Measurements from ENCODE around the gene NAA15. TPM values are rescaled to one million over a fixed set of nuclear protein-coding genes. Genes with fewer than 3 reads are reported as not detected.
"Not testable (repeated sequence)": the region's sequence is repeated elsewhere in the genome, so short reads cannot be mapped to it uniquely, and the experiment has no call there.

Gene NAA15
- total RNA-seq, 1 donor from 2014 or later: 6.4 TPM

GRCh38 chr4:139419388-139419914 lies 118.1 kb downstream of the NAA15 start:
- H3K27me3 ChIP-seq: no peaks in the 10 kb centered on the region
- H3K27ac ChIP-seq: peak overlapping the region in 1 of 2 donors; percentile 28
- TF ChIP-seq CTCF (IDR thresholded peaks at IDR 0.05): no peak
- H3K4me3 ChIP-seq: no peak overlapping the region
- H3K36me3 ChIP-seq: peaks cover 0 to 8% of the 10 kb centered on the region in 2 donors
- H3K9me3 ChIP-seq: peaks cover 6 to 35% of the 10 kb centered on the region in 2 donors
- intact Hi-C loops (cut with DNase I): loop anchor here (5.0 kb wide), 1 partner anchor 213 kb away; no protein-coding TSS in a partner anchor
- H3K4me1 ChIP-seq: no peaks in the 10 kb centered on the region
- peak; percentile 17 to 73 for DNase-seq (ENCODE audit: low spot score in 2 of 2)

GRCh38 chr4:139420652-139421051 lies 119.3 kb downstream of the NAA15 start:
- peaks cover 6 to 38% of the 10 kb centered on the region in 2 donors for H3K9me3 ChIP-seq
- no peak overlapping the region for H3K4me3 ChIP-seq
- no peaks in the 10 kb centered on the region for H3K4me1 ChIP-seq
- H3K27me3 ChIP-seq: no peaks in the 10 kb centered on the region
- H3K27ac ChIP-seq: peak overlapping the region in 1 of 2 donors; percentile 18
- H3K36me3 ChIP-seq: peaks cover 0 to 3% of the 10 kb centered on the region in 2 donors
- DNase-seq (ENCODE audit: low spot score in 2 of 2): no peak
- intact Hi-C loops (cut with DNase I): no loop called here
- TF ChIP-seq CTCF (IDR thresholded peaks at IDR 0.05): no peak

GRCh38 chr4:139436122-139436521 lies 134.8 kb downstream of the NAA15 start:
- Histone ChIP-seq H3K27ac (no peak overlapping the region), H3K4me3 (no peak overlapping the region), H3K4me1 (no peaks in the 10 kb centered on the region), H3K36me3 (peaks cover 0 to 9% of the 10 kb centered on the region in 2 donors), H3K27me3 (no peaks in the 10 kb centered on the region), H3K9me3 (peaks cover 7 to 72% of the 10 kb centered on the region in 2 donors)
- no peak for DNase-seq (ENCODE audit: low spot score in 2 of 2)
- intact Hi-C loops (cut with DNase I): no loop called here
- no peak for TF ChIP-seq CTCF (IDR thresholded peaks at IDR 0.05)

GRCh38 chr4:139438141-139438540 lies 136.8 kb downstream of the NAA15 start:
- peaks cover 0 to 9% of the 10 kb centered on the region in 2 donors for H3K36me3 ChIP-seq
- no peak overlapping the region for H3K27ac ChIP-seq
- intact Hi-C loops (cut with DNase I): no loop called here
- DNase-seq (ENCODE audit: low spot score in 2 of 2): no peak
- no peaks in the 10 kb centered on the region for H3K27me3 ChIP-seq
- H3K4me3 ChIP-seq: no peak overlapping the region
- H3K4me1 ChIP-seq: no peaks in the 10 kb centered on the region
- peaks cover 7 to 52% of the 10 kb centered on the region in 2 donors for H3K9me3 ChIP-seq
- TF ChIP-seq CTCF (IDR thresholded peaks at IDR 0.05): no peak

GRCh38 chr4:139441029-139441428 lies 139.7 kb downstream of the NAA15 start:
- H3K4me3 ChIP-seq: no peak overlapping the region
- DNase-seq (ENCODE audit: low spot score in 2 of 2): no peak
- TF ChIP-seq CTCF (IDR thresholded peaks at IDR 0.05): no peak
- no peak overlapping the region for H3K27ac ChIP-seq
- H3K9me3 ChIP-seq: peaks cover 7 to 30% of the 10 kb centered on the region in 2 donors
- intact Hi-C loops (cut with DNase I): no loop called here
- peaks cover 0 to 9% of the 10 kb centered on the region in 2 donors for H3K36me3 ChIP-seq
- H3K27me3 ChIP-seq: no peaks in the 10 kb centered on the region
- no peaks in the 10 kb centered on the region for H3K4me1 ChIP-seq

- Histone ChIP-seq H3K36me3 (no peaks in the 10 kb centered on the region), H3K27ac (no peak overlapping the region), H3K4me3 (no peak overlapping the region), H3K27me3 (no peaks in the 10 kb centered on the region), H3K4me1 (no peaks in the 10 kb centered on the region), H3K9me3 (peaks cover 0 to 22% of the 10 kb centered on the region in 2 donors)
- intact Hi-C loops (cut with DNase I): no loop called here
- no peak for DNase-seq (ENCODE audit: low spot score in 2 of 2)
- no peak for TF ChIP-seq CTCF (IDR thresholded peaks at IDR 0.05)
Observed at GRCh38 chr4:139443661-139444060, 142.4 kb downstream of the NAA15 start.

- H3K27ac ChIP-seq; intact Hi-C loops (cut with DNase I); H3K27me3 ChIP-seq; DNase-seq (ENCODE audit: low spot score in 2 of 2); H3K36me3 ChIP-seq; H3K4me3 ChIP-seq; H3K4me1 ChIP-seq: not testable (repeated sequence)
- H3K9me3 ChIP-seq: peaks cover 0 to 11% of the 10 kb centered on the region in 2 donors
Observed at GRCh38 chr4:139444881-139445280, 143.6 kb downstream of the NAA15 start.

GRCh38 chr4:139447078-139447477 lies 145.8 kb downstream of the NAA15 start:
- H3K9me3 ChIP-seq; H3K27me3 ChIP-seq; H3K4me3 ChIP-seq; H3K36me3 ChIP-seq; DNase-seq (ENCODE audit: low spot score in 2 of 2); intact Hi-C loops (cut with DNase I); H3K27ac ChIP-seq; H3K4me1 ChIP-seq: not testable (repeated sequence)

Data from ascending aorta (tissue), 2 donors.